GM19035 (cell line): ENCODE measurements around the gene EEF2K.

Experiments
- ATAC-seq: cut with Tn5 transposase; IDR thresholded peaks from one replicate; pipeline ENCODE4 v1.9.1; 2021; ENCODE audit not compliant: unreplicated experiment

Gene EEF2K

DNA sequence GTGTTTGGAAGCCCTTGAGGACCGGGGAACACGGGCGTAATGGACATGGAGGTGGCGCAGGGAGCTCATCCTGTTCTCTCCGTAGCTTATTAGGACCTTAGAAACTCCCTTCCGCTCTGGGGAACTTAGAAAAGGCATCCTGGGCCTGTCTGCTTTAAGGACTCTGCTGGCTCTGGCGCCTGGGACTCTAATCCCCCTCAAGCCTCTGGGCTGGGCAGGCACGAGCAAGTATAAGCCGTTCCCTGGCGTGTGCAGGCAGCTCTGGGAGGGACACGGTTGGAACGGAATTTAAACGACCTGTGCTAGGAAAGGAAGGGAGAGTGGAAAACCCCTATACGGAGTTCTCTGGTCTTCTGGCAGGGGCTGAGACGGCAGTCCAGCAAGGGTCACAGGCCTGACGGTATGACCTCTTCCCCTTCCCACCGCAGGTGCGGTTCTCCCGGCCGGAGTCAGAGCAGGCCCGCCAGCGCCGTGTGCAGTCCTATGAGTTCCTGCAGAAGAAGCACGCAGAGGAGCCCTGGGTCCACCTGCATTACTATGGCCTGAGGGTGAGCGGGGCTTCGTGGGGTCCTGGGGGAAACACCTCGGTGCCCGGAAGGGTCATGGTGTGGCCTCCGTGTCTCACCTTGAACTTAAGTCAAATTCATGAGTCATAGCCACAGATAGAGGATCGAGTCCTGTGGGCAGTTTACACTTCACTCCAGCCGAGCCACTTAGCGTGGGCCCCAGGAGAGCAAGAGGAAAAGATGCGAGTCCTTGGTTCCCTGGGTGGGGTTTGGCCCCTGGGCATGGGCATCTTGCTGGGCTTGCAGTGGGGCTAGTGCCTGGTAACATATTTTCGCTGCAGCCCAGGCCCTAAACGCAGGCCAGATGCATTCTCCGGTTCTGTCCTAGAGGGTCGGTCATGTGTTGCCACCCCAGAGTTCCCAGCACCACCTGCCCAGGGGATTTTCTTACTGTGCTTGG lies 108.9 kb downstream of the EEF2K start:
- ATAC-seq = no peak

DNA sequence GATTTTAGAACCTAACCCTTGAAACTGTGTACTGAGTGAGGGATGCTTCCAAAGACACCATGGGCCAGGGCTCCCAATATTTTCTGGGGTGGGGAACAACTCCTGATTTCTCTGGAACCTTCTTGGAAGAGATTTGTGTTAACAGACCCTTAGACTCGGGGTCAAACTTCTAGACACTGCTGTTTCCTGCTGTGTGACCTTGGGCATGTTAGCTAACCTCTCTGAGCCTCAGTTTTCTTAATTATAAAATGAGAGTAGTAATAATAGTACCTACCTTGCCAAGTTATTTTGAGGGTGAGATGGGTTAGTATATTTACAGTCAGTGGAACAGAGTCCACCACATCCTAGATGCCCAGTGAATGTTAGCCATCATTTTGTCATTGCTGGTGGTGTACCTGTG lies 109.9 kb downstream of the EEF2K start:
- no peak for ATAC-seq

DNA sequence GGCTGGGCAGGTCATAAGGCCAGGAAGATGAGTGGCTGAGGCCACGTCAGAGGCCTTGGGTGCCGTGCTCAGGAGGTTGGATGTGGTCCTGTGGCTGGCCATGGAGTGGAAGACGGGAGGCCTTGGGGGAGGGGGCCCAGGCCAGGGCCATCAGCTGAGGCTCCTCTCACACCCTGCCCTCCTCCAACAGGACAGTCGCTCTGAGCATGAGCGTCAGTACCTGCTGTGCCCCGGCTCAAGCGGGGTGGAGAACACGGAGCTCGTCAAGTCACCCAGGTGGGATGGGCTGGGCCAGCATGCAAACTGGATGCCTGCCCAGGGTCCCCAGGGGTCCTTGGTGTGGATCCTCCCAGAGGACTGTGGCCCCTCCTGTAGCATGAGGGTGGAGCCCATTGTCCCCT lies 110.3 kb downstream of the EEF2K start:
- ATAC-seq = no peak

DNA sequence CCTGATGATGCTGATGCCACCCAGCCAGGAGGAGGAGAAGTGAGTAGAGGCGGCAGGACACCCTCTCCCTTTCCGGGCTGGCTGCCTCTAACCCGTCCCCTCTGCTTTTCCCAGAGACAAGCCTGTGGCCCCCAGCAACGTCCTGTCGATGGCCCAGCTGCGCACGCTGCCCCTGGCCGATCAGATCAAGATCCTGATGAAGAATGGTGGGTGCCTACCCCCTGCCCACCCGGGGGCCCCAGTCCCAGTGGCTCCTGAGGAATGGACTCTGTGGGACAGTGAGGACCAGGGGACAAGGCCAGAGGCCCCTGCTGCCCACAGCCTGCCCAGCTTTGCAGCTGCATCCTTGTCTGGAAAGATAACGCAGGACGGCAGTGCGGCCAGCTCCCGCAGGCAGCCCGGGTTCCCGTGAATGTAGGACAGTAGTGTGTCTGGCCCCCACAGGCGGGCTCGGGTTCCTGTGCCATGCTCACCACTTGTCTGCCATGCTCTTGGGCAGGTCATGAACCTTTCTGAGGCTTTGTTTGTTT lies 111.0 kb downstream of the EEF2K start:
- ATAC-seq = no peak

DNA sequence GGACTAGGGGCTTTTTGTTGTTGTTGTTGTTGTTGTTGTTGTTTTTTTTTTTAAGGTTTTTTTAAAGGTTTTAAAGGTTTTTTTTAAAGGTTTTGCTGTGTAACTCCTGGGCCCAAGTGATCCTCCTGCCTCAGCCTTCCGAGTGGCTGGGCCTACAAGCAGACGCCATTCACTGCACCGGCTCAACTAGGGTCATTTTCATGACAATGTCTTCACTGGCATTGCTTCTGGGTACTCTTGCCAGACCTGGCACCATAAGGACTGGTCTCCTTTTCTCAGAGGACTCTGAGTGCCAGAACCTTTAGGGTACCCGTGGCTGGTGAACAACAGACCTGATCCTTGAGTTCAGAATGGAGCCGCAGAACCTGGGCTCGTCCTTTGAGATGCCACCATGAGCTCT lies 111.5 kb downstream of the EEF2K start:
- ATAC-seq = no peak

DNA sequence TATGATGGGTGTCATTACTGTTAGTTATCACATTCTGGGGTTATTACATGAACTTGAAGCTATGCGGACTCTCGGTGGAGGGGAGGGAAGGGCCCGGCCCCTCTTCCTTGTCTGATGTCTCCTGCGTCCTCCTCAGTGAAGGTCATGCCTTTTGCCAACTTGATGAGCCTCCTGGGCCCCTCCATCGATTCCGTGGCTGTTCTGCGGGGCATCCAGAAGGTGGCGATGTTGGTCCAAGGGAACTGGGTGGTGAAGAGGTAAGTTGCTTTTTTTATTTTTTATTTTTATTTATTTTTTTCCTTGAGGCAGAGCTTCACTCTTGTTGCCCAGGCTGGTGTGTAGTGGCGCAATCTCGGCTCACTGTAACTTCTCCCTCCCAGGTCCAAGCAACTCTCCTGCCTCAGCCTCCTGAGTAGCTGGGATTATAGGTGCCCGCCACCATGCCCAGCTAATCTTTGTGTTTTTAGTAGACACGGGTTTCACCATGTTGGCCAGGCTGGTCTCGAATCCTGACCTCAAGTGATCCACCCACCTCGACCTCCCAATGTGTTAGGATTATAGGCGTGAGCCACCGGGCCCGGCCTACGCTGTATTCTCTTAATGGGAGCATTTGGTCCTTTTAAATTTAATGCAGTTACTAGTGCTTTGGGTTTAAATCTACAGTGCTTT lies 112.7 kb downstream of the EEF2K start:
- ATAC-seq = no peak

DNA sequence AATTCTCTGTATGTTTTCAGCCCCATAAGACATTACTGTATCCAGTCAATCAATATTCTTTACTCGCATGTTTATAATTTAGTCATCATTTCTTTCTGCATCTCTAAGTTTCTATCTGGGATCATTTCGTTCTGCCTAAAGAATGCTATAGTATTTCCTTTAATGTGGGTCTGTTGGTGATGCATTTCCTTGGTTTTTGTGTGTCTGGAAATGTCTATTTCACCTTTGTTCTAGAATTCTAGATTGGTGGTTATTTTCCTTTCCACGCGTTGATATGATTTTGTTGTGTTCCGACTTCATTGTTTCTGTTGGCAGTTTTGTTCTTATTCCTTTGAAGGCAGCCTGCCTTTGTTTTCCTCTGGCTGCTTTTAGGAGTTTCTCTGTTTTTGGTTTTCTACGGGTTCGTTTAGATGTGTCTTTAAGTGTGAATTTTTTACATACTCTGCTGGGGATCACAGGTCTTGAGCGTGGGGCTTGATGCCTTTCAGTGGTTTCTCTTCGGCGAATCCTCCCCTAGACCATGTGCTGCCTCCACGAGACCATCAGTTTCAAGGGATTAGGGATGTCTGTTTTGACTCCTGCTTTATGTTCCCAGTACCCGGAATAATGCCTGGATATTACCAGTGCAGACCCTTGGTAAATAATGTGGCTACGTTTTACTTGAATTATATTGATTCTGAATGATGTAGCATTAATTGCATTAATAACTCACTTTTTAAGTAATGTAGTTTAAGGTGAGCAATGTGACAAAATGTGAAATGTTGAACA lies 114.7 kb downstream of the EEF2K start:
- no peak for ATAC-seq

DNA sequence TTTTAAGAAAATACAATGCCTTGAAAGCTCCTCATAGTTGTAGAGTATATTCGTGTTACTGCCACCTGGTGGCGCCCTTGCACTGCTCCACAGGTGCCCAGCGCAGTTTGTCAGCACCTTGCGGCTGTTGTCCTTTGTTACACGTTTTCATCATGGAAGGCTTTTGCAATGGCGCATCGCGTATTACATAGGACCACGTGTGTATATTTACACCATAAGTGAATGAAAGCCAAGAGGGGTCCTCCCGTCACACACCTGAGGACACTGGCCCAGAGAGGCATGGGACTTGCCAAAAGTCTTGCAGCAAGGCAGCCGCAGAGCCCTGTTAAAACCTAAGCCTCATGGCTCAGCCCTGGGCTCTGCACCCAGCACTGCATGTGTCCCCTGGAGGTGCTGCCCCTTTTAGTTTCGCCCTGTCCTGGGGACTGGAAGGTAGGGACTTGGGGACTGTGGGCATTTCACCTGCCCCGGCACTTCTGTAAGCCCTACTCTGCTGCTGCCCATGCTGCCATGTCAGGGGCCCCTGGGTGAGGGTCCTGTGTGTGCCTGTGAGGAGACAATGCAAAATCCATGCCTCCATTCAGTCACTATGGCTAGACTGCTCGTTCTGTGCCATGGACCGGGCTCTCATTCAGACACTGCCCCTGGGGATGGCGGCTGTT lies 115.4 kb downstream of the EEF2K start:
- no peak for ATAC-seq

DNA sequence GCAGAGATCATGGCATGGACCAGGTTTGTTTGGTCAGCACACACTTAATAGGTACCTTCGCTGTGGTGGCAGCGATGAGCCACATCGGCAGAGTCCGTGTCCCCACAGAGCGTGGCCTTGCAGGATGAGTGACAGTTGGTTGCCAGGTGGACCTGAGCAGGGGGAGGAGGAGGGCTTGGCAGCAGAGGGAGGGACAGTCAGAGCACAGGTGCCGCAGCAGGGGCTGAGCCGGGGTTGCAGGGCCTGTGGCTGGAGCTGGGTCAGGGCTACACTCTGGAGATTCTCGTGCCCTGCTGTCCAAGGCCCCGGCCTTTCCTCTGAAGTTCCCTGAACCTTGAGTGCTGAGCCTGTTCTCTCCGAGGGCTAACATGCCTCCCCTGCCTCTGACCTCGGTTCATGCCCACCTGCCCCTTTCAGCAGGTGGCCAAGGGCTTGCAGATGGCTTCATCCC lies 116.0 kb downstream of the EEF2K start:
- ATAC-seq = no peak

DNA sequence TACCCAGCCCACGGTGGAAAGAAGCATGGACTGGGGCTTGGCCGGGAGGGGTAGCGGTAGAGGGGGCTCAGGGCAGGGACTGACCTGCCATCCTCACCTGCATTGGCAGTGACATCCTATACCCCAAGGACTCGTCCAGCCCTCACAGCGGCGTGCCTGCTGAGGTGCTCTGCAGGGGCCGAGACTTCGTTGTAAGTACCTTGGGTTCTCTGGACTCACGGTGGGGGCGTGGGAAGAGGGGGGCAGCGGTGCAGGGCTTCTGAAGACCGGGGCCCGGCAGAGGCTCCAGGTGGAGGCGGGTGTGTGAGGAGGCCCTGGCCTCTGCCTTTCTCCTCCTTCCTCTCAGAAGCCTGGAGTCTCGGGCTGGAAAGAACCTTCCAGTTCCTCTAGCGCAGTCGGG lies 116.7 kb downstream of the EEF2K start:
- ATAC-seq = no peak

DNA sequence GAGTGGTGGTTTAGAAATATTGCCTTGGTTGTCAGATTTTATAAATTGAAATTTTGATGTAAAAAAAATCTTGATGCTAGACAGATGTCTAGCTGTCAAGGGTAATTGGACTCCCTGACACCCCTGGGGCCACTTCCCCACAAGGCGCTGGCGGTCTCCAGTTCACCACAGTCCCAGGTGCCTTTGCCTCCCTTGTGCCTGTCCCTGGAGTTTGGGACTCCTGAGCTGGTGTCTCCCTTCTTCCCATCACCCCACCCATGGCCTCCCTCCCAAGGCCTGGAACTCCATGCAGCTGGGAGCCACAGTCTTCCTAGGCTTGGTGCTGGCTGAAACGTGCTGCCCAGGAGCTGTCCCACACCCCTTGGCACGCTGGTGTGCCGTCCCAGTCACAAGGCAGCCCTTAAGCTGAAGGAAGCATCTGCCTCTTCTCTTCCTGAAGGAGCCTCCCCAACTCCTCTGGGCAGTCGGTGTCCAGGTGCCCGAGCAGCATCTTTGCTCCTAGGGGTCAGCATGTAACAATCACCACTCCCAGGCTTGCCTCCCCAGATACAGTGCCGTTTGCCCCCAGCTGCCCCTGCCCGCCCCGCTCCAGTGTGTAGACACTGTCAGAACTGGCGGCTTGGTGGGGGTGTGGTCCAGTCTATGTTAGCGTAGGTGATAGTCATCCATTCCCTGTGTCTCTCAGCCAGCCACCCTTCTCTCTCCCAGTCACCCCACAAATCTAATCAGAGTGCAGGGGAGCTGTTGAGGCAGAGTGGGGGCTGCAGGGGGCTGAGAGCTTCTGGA lies 117.3 kb downstream of the EEF2K start:
- no peak for ATAC-seq

DNA sequence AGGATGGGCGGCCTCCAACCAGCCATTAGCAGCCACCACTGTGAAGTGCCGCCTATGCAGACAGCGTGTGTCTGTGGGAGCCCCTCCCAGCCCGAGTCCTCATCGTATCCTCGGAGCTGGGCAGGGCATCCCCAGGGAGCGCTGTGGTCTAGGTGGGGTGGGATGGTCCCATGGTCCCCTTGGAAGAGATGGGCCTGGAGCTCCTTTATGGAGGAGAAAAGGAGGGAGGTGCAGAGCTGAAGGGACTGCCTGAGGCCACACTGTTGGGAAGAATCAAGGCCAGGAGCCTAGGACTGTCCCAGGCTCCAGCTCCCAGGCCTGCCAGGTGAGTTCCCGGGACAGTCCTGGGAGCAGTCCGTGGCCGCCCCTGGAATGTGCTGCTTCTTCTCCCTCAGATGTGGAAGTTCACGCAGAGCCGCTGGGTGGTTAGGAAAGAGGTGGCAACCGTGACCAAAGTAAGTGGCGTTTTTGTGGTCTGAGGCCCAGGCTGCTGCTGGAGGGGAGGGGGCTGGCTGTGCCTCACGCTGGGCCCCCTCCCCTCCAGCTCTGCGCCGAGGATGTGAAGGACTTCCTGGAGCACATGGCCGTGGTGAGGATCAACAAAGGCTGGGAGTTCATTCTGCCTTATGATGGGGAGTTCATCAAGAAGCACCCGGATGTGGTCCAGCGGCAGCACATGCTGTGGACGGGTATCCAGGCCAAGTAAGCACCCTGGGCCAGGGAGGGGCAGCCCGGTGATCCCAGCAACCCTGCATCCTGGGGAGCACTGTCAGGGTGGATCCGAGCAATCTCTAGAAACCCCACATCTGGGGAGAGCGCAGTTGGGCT lies 118.1 kb downstream of the EEF2K start:
- no peak for ATAC-seq

DNA sequence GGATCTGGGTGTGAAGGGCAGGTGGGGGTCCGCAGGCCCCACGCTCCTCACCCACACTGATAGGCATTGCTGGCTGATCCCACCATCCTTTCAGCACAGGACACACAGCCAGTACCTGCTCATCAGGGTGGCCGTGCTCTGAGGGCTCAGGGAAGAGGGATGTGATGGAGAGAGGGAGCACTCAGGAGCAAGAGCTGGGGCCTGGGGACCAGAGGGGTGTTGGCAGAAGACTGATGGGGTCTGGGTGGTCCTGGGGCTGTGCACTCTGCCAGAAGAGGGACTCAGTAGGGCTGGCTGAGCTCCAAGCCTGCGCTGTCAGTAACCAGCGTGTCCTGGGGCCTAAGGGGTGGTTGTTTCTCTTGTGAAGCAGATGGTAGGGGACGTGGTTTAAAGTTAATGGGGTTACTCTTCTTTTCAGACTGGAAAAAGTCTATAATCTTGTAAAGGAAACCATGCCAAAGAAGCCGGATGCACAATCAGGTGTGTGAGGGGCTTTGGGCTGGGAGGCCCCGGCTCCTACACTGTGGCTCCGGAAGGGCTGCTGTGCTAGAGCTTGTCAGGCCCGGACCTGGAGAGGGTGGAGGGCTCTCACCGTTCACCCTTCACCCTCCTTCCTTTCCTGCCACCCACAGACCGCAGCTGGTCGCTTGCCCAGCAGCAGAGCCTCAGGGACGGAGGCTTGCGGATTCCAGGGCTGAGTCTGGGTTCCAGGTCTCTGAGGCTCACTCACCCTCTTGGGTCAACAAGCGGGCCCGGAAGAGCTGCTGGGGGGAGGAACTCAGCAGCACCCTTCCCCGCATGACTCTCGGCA lies 118.9 kb downstream of the EEF2K start:
- no peak for ATAC-seq

DNA sequence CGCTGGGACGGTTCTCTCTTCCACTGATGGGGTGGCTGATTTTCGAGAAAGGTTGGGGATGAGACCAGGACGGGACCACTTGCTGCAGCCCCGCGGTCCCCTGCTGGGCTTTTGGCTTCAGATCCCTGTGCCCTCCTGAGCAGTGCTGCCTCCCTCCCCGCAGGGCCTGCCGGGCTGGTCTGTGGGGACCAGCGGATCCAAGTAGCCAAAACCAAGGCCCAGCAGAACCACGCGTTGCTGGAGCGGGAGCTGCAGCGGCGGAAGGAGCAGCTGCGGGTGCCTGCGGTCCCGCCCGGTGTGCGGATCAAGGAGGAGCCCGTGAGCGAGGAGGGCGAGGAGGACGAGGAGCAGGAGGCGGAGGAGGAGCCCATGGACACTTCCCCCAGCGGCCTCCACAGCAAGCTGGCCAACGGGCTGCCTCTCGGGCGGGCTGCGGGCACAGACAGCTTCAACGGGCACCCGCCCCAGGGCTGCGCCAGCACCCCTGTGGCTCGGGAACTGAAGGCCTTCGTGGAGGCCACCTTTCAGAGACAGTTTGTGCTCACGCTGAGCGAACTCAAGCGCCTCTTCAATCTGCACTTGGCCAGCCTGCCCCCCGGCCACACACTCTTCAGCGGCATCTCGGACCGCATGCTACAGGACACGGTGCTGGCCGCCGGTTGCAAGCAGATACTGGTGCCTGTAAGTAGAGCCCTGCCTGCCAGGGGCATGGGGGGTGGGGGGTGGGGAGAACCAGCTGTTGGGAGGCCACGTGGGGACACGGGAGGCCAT lies 119.7 kb downstream of the EEF2K start:
- ATAC-seq = no peak

DNA sequence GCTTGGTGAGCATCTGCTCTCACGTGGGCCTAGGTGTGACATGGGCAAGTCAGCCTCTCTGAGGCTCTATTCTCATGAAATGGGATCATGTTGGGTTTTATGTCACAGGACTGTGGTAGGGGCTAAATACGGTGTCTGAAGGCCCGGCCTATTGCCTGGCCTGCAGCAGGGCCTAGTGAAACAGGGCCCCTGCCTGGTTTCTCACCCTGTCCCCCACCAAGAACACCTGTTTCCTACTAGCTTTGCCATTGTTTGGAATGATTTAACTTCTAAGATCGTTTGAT lies 120.2 kb downstream of the EEF2K start:
- no peak for ATAC-seq

DNA sequence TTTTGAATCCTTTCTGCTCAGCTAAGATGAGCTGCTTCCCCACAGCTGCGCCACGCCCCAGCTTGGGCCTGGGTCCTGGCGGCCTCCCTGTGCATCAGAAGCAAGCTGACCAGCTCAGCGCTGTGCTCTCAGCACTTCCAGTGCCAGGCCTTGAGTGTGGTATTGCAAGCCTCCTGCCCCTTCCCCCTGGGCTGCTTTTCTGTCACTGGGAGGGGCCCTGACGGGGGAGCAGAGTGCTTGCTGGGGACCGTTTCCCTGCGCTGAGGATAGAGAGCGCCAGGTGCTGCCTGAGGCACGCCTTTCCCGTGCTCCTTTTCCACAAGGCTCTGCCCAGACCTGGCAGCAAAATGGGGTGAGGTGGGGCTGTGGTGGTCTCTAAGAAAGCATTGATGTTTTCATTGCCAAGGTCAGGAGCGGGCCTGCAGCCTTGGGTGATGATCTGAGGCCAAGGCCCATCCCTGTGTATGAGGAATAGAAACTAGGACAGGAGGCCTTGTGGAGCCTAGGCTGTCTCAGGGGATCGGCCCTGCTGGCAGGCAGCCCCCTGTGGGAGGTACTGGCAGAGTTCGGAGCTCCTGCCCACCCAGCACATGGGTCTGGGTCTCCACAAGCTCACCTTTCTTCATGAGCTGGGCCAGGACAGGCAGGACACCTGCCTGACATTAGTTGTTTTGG lies 120.8 kb downstream of the EEF2K start:
- no peak for ATAC-seq

DNA sequence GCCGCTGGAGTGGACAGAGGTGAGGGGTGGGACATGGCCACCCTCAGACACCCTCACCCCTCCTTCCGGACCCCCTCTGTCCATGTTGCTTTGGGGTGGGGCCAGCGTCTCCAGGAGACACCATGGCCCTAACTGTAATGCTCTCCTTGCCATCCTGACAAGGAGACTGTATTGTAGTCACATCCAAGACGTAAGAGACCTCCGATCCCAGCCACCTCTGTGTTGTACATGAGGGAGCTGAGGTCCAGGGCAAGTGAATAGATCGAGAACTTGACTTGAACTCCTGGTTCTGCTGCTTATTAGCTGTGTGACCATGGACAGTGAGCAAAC lies 121.3 kb downstream of the EEF2K start:
- ATAC-seq = no peak
